ENCODE data around the gene ZNF805. TPM values are rescaled to one million over a fixed set of nuclear protein-coding genes. Genes with fewer than 3 reads are reported as not detected.
A peak's percentile ranks its signal among the peaks of the same experiment; 100 is the strongest.
"Not testable (repeated sequence)": the region's sequence is repeated elsewhere in the genome, so short reads cannot be mapped to it uniquely, and the experiment has no call there.

The ZNF805 gene
- 49.6 TPM for total RNA-seq (ENCODE audit: insufficient read depth, low replicate concordance)

DNA sequence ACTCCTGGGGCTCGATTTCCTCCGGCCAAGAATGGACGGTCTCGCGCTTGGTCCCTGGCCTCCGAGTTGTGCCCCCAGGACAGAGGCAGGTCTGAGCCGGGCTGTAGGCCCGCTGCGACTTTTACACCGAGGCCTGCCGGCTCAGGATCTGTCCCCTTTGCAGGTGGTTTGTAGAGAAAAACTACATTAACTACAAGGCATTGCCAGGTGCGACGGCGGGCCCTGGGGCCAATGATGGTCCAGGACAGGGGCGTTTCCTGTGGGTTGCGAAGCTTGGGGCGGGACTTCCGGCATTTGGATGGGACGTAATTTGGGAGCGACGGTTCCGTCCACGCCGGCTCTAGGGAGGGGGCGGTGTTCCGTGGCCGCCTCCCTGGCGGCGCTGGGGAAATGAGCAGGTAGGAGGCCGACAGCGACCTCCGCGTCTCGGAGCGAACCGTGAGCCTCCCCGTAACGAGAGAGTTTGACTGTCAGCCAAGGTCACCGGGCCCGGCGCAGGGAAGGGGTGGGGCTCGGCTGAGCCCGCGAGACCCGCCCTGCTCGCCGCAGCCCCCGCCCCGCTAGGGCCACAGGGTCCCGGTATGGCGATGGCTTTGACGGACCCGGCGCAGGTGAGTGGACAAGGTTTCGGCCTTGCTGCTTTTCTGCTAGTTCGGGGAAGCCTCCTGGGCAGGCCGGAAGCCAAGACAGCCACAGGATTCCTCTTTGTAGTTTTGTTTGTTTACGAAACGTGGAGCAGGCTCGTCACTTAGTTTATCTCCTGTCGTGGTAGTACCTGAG is at the start of gene ZNF805:
ZNF805 (plus strand) TSS at position 322 of the 780 bp plus-strand sequence; CDS start at position 582, 260 bp downstream.
- peak; percentile 96 for DNase-seq (ENCODE audit: low spot score)

DNA sequence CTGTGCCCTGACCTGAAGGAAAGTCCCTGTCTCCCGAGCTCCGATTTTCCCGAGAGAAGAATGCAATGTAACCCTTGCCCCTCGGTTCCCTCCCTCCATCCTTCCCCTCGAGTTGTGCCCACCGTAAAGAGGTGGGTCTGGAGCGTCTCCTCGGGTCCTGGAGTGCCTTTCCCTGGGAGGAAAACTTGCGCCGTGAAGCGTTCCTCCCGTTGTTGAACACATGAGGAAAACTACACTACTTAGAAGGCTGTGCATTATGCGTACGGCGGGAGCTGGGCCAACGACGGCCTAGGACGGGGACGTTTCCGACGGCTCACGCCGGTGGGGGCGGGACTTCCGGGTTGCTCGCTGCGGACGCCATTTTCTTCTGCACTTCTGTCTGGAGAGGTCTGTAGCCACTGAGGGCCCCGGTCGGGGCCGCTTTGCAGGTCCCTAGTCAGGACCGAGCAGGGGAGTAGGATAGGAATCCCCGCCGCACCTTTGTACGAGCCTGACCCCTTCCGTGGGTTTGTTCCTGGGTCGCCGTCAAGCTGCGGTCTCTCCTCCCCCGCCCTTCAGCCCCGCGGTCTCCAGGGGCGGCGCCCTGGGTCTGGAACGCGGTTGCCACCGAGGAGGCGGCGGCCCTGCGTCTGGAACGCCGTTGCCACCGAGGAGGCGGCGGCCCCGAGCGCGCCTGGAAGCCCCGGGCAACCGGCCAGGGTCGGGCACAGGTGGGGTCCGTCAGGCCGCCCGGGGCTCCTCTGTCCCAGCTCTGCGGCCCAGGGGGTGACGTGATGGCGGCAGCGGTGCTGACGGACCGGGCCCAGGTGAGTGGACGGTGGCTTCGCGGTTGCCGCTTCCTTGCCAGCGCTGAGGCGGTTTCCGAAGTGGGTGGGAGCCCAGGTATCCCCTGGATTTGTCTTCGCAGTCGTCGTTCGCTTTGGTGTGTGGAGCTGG is 49.0 kb upstream of the ZNF805 start, which contains the start of gene ZNF264:
ZNF264 (plus strand) TSS at position 360 of the 936 bp plus-strand sequence; CDS start at position 774, 414 bp downstream.
- peak; percentile 93 for DNase-seq (ENCODE audit: low spot score)

DNA sequence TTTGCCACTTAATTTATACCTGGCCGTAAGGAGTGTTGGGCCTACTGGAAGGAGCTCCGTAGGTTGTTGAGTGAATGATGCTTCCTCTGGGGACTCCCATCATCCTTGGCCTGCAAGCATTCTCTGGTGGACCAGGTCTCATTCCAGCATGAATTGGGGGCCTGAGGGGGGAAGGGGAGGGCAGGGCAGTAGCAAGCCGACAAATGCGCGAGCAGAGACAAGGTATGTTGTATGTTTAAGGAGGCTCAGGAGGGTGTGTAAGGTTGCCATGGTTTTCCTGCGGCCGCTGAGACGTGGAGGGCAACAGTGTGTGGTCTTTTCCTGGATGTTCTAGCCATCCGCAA is 48.4 kb upstream of the ZNF805 start:
- DNase-seq (ENCODE audit: low spot score): peak; percentile 2

DNA sequence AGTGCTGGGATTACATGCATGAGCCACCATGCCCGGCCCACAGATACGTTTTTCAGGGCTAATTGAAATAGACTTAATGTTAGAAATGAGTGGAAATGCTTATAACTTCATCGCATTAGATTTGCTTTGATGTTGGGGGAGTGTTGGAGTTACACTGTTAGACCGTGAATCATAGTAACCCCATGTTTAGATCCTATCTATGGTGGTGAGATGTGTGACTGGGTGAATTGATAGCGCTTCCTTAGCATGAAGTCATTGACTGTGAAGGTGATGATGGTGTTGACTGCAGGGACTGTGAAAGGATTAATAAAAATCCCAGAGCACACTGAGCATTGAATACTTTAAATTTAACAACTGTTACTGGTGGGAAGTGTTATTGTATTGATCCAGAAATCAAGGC is 47.4 kb upstream of the ZNF805 start:
- DNase-seq (ENCODE audit: low spot score): no peak

DNA sequence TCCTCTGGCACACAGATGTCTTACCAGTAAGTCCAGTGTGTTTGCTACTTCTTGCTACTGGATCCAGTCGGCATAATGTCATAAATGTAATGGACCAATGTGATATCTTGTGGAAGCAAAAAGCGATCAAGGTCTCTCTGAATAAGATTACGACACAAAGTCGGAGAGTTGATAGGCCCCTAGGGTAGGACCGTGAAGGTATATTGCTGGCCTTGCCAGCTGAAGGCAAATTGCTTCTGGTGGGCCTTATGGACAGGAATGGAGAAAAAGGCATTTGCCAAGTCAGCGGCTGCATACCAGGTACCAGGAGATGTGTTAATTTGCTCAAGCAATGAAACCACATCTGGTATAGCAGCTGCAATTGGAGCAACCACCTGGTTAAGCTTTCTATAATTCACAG is 42.6 kb upstream of the ZNF805 start:
- not testable (repeated sequence) for DNase-seq (ENCODE audit: low spot score)

DNA sequence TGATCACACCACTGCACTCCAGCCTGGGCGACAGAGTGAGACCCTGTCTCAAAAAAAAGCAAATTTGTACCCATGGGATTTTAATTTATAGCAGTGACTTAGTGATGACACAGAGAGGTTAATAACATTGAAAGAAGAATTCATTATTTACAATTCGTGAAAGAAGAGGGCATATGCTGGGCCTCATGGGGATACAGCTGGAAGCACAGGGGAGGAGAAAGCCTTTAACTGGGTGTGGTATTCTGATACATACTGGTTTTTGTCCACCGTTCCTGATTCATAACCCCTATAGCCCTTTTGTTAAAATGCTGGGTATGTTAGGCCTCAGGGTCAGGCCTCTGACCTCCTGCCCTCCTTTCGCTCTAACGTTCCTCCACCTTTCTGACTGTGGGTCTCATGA is 38.3 kb upstream of the ZNF805 start:
- DNase-seq (ENCODE audit: low spot score): no peak

DNA sequence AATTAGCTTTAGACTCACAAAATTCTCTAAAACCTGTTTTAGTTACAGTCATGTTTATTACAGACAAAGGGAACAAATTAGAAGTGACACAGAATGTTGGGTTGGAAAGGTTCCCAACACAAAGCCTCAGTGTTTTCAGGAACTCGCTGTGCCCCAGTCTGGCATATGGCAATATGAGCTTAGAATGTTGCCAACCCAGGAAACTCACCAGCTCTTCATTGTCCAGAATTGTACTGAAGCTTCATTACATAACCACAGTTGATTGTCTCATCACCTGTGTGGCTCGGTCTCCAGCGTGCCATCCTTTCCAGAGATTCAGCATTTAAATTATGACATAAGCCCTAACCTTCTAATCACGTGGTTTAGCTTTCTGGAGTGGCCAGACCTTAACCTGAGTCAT is 30.1 kb upstream of the ZNF805 start:
- DNase-seq (ENCODE audit: low spot score): no peak

DNA sequence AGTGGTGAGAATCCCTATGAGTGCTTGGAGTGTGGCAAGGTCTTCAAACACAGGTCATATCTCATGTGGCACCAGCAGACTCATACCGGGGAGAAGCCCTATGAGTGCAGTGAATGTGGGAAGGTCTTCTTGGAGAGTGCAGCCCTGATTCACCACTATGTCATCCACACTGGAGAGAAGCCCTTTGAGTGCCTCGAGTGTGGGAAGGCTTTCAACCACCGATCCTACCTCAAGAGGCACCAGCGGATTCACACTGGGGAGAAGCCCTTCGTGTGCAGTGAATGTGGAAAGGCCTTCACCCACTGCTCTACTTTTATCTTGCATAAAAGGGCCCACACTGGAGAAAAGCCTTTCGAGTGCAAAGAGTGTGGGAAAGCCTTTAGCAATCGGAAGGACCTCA is 28.3 kb upstream of the ZNF805 start:
- DNase-seq (ENCODE audit: low spot score): no peak

DNA sequence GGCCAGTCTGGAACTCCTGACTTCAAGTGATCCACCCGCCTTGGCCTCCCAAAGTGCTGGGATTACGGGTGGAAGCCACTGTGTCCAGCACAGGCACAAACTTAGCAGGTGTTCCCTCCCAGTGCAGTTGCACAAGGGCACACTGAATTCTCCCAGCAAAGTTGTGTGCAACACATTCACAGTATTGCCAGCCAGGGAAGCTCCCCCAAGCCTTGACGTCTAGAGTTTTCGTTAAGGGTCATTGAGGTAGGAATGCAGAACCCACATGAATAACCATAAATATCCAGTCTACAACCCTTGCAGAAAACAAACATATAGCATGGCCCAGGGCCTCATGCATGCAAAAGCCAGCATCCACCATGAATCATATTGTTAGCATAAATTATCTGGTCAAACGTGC is 12.9 kb upstream of the ZNF805 start:
- DNase-seq (ENCODE audit: low spot score): no peak

DNA sequence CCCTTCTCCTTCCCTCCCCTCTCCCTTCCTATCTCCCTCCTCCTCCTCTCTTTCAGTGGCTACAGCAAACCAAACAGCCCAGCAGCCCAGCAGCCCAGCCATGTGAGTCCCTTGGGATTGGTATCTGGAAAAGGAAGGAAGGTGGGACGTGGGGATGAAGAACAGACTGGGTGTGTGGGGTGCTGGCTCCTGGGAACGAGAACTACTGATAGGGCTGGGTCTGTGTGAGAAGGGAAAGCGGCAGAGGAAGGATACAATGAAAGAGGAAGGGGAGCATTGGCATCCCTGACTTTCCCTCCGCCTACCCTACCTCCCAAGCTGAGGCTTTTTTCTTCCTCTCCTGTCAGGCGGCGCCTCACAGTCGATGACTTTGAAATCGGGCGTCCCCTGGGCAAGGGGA is 8.7 kb upstream of the ZNF805 start:
- no peak for DNase-seq (ENCODE audit: low spot score)

DNA sequence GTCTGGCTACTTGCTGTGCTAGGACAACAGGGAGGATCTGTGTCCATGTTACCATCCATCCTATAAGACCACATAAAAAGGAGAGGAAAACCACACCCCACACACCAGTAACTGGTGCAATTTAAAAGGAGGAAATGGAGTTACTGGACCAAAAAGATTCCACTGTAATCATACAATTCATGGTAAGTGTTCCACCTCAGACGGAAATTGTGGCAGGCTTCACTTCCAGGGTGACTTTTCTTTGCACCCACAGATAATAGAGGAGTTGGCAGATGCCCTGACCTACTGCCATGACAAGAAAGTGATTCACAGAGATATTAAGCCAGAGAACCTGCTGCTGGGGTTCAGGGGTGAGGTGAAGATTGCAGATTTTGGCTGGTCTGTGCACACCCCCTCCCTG is 7.2 kb upstream of the ZNF805 start:
- no peak for DNase-seq (ENCODE audit: low spot score)

DNA sequence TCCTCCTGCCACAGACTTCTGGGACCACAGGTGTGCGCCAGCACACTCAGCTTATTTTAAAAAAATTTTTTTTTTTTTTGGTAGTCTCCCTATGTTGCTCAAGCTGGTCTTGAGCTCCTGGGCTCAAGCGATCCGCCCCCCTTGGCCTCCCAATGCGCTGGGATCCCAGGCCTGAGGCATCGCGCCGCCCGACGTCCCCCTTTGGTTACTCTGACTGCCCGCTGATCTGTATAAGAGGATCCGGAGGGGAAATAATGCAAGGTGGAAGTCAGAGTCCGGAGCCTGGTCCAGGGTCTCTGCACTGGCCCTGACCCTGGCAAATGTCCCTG is 486 bp upstream of the ZNF805 start:
- no peak for DNase-seq (ENCODE audit: low spot score)

DNA sequence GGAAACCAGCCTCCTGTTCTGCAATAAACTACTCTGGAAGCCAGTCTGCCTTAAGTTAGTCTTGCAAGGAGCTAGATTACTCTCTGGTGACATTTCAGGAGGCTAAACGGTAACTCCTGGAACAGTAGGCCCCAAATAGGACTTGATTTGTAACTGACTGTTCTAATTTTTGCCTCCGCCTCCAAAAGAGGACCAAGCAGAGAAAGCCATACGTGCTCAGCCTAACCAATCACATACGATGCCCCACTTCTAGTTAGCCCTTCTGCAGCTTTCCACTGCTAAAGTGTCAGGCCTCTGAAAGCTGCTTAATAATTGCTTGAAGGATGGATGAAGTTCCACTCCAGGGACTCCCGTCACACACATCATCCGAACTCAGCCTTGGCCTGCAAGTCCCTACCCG is 744 bp downstream of the ZNF805 start:
- DNase-seq (ENCODE audit: low spot score): peak; percentile 14

DNA sequence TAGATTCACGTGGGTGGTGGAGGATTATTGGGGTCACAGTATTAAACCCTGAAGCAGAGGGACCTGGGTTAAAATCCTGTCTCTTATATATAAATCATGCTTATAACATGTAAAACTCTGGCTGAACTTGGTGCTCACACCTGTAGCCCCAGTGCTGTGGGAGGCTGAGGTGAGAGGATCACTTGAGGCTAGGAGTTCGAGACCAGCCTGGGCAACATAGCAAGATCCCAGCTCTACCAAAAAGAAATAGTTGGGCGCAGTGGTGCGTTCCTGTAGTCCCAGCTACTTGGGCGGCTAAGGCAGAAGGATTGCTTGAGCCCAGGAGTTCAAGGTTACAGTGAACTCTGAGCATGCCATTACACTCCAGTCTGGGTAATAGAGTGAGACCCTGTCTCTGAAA is 2.4 kb downstream of the ZNF805 start:
- DNase-seq (ENCODE audit: low spot score): no peak

DNA sequence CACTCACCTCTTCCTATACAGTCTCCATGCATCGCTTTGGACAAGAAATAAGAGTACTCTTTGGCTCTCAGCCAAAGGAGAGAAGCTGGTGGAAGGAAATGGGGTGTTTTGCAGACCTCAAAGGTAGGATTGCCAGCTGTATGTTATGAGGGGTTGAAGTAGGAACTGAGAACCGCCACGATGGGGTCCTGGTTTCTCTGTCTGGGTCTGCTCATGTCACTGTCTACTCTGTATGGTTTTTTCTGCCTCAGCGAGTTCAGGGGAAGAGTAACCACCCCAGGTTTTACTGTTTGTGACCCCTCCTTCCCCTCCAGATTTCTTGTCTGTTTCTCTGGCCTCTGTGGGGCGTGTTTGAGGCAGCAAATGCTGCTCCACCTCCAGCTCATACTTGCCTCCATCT is 4.1 kb downstream of the ZNF805 start:
- no peak for DNase-seq (ENCODE audit: low spot score)

DNA sequence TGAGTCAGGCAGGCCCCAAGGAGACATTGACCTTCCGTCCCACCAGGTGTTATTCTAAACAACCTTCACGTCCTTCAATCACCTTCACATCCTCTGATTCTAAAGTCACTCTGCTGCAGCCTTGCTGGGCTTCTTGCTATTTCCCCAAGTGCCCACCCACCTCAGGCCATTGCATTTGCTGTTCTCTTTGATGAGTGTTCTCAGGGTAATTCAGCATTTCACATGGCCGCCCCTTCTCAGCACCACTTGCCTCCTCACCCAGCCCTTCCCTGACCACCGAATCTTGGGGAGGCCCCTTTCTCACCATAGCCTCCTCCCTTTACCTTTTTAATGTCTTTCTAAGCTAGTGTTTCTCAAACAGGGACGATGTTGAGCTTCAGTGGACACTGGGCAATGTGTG is 4.6 kb downstream of the ZNF805 start:
- DNase-seq (ENCODE audit: low spot score): no peak

DNA sequence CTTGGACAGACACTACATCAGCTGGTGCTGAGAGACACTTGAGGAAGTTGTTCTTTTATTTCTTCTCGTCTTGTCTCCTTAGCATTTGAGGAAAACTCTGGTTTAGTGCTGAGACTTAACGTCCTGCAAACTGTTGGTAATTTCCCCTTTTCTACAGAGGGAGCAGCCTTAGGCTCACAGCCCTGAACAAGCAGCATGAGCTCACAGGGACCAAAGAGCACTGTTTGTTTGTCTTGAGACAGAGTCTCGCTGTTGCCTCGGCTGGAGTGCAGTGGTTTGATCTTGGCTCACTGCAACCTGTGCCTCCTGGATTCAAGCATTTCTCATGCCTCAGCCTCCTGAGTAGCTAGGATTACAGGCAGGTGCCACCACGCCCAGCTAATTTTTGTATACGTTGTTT is 5.5 kb downstream of the ZNF805 start:
- DNase-seq (ENCODE audit: low spot score): no peak

DNA sequence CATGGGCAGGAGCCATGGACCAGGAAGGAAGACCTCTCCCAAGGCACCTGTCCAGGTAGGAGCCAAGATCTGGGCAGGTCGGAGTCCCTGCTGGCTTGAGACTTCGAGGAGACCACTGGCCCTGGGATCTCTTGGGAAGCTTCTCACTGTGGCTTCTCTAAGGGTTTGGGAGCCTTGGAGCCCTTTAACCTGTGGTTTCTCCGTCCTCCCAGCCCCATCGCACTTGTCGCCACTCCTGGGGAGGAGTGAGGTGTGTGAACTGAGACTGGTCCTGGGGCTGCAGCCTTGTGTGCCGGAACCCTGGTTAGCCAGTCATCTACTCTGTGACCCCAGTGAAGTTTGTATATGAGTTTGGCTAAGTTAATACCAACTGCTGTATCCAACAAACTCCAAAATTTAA is 8.2 kb downstream of the ZNF805 start:
- no peak for DNase-seq (ENCODE audit: low spot score)

DNA sequence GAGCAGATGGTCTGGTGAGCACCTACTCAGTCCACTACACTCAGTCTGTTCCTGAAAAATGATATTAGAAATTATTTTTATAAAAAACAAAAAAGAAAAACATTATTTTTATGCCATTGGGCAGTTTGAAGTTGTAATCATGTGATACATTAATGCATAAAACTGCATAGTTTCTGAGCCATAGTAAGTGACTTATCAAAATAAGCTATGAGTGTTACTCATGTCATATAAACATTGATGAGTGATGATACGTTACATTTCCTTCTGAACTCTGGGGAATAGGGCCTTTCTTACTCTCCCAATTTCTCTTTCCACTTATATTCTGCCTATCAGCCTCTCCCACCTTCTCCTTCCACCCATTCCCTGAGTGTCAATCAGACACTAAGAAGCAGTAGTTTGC is 8.9 kb downstream of the ZNF805 start:
- no peak for DNase-seq (ENCODE audit: low spot score)

DNA sequence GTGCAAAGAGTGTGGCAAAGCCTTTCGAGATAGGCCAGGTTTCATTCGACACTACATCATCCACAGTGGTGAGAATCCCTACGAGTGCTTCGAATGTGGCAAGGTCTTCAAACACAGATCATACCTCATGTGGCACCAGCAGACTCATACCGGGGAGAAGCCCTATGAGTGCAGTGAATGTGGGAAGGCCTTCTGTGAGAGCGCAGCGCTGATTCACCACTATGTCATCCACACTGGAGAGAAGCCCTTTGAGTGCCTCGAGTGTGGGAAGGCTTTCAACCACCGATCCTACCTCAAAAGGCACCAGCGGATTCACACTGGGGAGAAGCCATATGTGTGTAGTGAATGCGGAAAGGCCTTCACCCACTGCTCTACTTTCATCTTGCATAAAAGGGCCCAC is 13.3 kb downstream of the ZNF805 start:
- DNase-seq (ENCODE audit: low spot score): not testable (repeated sequence)

DNA sequence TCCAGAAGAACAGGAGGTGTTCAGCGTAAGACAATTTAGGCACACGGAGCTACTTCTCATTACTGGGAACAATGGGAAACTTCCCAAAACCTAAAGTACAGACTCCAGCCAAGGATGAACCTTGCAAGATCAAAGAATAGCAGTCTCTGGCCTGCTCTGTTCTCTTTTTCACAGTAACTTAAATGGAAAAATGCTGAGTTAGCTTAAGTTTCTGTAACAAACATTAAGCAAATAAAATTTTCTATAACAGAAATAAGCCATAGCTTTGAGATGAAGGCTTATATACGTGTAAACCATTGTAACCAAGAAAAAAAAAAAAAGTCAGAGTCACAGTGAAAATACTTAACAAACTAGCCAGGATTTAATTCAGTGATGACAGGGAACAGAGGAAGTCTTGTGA is 21.6 kb downstream of the ZNF805 start:
- no peak for DNase-seq (ENCODE audit: low spot score)

DNA sequence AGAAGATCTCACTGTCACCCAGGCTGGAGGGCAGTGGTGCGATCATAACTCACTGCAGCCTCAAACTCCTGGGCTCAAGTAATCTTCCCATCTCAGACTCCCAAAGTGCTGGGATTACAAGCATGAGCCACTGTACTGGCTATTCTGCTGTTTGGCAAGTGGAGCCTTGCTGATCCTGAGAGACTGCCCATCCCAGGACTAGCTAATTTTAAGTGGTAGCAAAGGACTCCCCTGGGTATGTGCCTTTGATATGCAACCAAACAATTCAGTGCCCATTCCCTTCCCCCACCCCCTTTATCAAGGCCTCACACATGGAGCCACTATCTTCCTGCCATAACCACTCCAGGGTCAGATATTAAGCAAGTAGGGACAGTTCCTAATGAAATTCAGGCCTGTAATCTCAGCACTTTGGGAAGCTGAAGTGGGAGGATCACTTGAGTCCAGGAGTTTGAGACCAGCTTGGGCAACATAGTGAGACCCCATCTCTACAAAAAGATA is 22.9 kb downstream of the ZNF805 start:
- DNase-seq (ENCODE audit: low spot score): no peak

DNA sequence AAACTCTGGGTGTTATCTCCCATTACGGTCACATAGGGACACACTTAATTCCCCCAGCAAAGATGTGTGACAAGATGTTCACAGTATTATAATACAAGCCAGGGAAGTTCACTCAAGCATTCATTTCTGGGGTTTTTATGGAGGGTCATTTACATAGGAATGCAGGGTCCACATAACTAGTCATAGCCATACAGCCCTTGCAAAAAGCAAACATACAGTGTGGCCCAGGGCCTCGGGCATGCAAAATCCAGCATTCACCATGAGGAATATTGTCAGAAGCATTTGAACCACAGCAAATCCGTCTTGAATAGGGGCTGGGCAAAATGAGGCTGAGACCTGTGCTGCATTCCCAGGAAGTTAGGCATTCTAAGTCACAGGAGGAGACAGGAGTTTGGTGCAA is 26.9 kb downstream of the ZNF805 start:
- no peak for DNase-seq (ENCODE audit: low spot score)
